HL-60 (cell line): ENCODE results near the gene NDUFB2.

Experiments
- DNase-seq, 2 experiments: peaks; one replicate each; pipeline ENCODE4 v3.0.0-alpha.2; 2010 to 2020; ENCODE audit warnings: low read depth in 1 of 2, low spot score in 1 of 2
- H3K27ac ChIP-seq: fragments of 250-450 bp; sonication (Bioruptor Pico); replicated peaks from 2 replicates; pipeline ENCODE4 v1.5.1; 2020; ENCODE audit warnings: mild to moderate bottlenecking, moderate library complexity
- H3K27me3 ChIP-seq: fragments of 250-450 bp; sonication (Bioruptor Pico); 2 replicates; pipeline ENCODE4 v1.5.1; 2021; ENCODE audit warnings: mild to moderate bottlenecking, moderate library complexity; ENCODE audit not compliant: insufficient read depth, poor library complexity, severe bottlenecking
- H3K4me3 ChIP-seq: replicated peaks from 2 replicates; pipeline ENCODE4 v1.5.1; 2011; ENCODE audit warnings: mild to moderate bottlenecking, control low read depth, low read length; ENCODE audit not compliant: insufficient read depth
- GABPA ChIP-seq: IDR thresholded peaks from 2 replicates; pipeline ENCODE4 v1.6.1; 2012; ENCODE audit warnings: low read depth
- POLR2AphosphoS5 ChIP-seq: IDR thresholded peaks from 2 replicates; pipeline ENCODE4 v1.6.1; 2012; ENCODE audit warnings: low read depth
- SPI1 ChIP-seq: IDR thresholded peaks from 2 replicates; pipeline ENCODE4 v1.6.1; 2012; ENCODE audit warnings: low read depth, mild to moderate bottlenecking, borderline replicate concordance
- TF ChIP-seq, protein P1 (sequence below): IDR thresholded peaks from one replicate; pipeline ENCODE4 v1.5.1; 2011; ENCODE audit warnings: low read length, control low read depth, inconsistent platforms; ENCODE audit not compliant: insufficient read depth
- TF ChIP-seq, protein P2 (sequence below): IDR thresholded peaks from 2 replicates; pipeline ENCODE4 v1.6.1; 2012; ENCODE audit warnings: low read depth; ENCODE audit not compliant: insufficient replicate concordance

Gene NDUFB2

DNA sequence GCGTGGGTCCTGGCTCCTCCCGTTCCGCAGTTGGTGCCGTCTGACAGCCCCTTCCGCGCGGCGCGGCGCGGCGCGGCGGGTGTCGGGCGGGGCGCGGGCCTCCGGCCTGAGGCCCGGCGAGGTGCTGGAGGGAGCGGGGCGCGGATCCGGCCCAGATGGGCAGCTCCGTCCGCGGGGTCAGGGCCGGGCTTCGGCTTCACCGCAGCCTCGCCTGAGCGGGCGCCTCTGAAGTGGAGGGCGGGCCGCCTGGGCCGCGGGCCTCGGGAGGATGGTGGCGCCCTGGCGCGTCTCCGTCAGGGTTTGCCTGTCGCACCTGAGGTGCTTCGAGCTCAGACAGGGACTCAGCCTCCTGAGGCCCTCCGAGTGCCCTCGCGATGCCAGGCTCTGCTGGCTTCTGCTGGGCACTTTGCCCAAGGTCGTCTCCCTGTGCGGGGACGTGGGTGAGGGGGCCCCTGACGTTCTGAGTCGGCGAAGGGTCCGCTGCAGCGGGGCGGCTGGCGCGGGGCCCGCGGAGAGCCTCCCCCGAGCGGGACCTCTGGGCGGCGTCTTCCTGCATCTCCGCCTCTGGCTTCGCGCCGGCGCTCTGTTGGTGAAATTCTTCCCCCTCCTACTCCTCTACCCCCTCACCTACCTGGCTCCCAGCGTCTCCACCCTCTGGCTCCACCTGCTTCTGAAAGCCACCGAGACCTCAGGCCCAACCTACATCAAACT is 23.3 kb upstream of the NDUFB2 start:
- Histone ChIP-seq H3K27me3 (no peaks in the 10 kb centered on the region), H3K27ac (0 out of 2 replicates have a peak overlapping the region, but pooled peaks have one; percentile 16)
- DNase-seq: peak in 1 of 2 experiments; percentile 17

DNA sequence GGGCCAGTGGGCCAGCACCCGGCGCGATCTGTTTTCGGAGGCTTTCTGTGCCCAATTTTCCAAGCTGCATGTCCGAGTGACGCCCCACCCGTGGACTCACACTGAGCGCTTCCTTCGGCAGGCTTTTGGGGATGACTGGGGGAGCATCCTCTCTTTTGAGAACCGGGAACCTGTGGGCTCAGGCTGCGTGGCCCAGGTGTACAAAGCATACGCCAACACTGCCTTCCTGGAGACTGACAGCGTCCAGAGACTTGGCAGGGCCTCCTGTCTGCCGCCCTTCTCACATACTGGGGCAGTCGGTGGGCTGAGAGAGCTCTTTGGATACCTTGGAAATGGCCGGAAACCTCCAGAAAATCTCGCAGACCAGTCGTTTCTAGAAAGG is 22.7 kb upstream of the NDUFB2 start:
- H3K27me3 ChIP-seq: no peaks in the 10 kb centered on the region
- TF ChIP-seq, protein P1, sequence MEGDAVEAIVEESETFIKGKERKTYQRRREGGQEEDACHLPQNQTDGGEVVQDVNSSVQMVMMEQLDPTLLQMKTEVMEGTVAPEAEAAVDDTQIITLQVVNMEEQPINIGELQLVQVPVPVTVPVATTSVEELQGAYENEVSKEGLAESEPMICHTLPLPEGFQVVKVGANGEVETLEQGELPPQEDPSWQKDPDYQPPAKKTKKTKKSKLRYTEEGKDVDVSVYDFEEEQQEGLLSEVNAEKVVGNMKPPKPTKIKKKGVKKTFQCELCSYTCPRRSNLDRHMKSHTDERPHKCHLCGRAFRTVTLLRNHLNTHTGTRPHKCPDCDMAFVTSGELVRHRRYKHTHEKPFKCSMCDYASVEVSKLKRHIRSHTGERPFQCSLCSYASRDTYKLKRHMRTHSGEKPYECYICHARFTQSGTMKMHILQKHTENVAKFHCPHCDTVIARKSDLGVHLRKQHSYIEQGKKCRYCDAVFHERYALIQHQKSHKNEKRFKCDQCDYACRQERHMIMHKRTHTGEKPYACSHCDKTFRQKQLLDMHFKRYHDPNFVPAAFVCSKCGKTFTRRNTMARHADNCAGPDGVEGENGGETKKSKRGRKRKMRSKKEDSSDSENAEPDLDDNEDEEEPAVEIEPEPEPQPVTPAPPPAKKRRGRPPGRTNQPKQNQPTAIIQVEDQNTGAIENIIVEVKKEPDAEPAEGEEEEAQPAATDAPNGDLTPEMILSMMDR: no peak
- TF ChIP-seq POLR2AphosphoS5 (no peak), GABPA (no peak), SPI1 (no peak)
- TF ChIP-seq, protein P2, sequence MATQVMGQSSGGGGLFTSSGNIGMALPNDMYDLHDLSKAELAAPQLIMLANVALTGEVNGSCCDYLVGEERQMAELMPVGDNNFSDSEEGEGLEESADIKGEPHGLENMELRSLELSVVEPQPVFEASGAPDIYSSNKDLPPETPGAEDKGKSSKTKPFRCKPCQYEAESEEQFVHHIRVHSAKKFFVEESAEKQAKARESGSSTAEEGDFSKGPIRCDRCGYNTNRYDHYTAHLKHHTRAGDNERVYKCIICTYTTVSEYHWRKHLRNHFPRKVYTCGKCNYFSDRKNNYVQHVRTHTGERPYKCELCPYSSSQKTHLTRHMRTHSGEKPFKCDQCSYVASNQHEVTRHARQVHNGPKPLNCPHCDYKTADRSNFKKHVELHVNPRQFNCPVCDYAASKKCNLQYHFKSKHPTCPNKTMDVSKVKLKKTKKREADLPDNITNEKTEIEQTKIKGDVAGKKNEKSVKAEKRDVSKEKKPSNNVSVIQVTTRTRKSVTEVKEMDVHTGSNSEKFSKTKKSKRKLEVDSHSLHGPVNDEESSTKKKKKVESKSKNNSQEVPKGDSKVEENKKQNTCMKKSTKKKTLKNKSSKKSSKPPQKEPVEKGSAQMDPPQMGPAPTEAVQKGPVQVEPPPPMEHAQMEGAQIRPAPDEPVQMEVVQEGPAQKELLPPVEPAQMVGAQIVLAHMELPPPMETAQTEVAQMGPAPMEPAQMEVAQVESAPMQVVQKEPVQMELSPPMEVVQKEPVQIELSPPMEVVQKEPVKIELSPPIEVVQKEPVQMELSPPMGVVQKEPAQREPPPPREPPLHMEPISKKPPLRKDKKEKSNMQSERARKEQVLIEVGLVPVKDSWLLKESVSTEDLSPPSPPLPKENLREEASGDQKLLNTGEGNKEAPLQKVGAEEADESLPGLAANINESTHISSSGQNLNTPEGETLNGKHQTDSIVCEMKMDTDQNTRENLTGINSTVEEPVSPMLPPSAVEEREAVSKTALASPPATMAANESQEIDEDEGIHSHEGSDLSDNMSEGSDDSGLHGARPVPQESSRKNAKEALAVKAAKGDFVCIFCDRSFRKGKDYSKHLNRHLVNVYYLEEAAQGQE: no peak
- DNase-seq: no peak
- no peak overlapping the region for H3K27ac ChIP-seq
- no peak overlapping the region for H3K4me3 ChIP-seq

More for the DNA sequence above, 23.3 kb upstream of the NDUFB2 start:
- TF ChIP-seq, protein P1: no peak
- TF ChIP-seq SPI1 (no peak), GABPA (no peak), POLR2AphosphoS5 (no peak)
- TF ChIP-seq, protein P2: no peak
- peak overlapping the region; percentile 51 for H3K4me3 ChIP-seq

DNA sequence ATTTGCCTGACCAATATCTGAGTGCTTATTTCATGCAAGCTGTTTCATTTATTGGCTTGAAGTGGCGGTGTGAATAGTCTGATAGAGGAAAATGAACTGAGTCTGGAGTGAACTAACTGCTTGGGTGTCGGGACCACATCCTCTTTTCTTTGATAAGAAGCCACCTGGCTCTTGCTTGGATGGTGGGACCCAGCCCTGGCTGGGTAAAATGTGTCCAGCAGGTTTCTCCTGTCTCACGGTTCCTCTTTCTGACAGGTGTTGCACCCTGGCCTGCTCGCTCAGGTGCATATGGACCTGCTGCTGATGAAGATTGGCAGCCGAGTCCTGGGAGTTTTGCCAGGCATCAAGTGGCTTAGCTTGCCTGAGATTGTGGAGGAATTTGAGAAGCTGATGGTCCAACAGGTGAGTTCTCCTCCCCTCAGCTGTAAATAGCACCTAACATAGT is 22.1 kb upstream of the NDUFB2 start:
- H3K27me3 ChIP-seq: no peaks in the 10 kb centered on the region
- H3K27ac ChIP-seq: no peak overlapping the region
- TF ChIP-seq, protein P1: no peak
- TF ChIP-seq SPI1 (peak; percentile 57; the same call in 1 of the 2 replicates), POLR2AphosphoS5 (no peak), GABPA (no peak)
- TF ChIP-seq, protein P2: no peak
- H3K4me3 ChIP-seq: no peak overlapping the region
- DNase-seq: no peak
